G401.6 (cell line): ENCODE data around the gene NHLRC2.
"Not testable (repeated sequence)": the region's sequence is repeated elsewhere in the genome, so short reads cannot be mapped to it uniquely, and the experiment has no call there.

Experiments
- FAIRE-seq: peaks from 2 replicates; lab custom pipeline; 2012; peaks lifted over from hg19 to GRCh38; lab: Jason Lieb, UNC

Gene NHLRC2

GRCh38 chr10:113854013-113854760 lies at the start of gene NHLRC2, which contains the start of gene DCLRE1A:
NHLRC2 (plus strand) TSS chr10:113854661; CDS start chr10:113854873, 212 bp downstream.
DCLRE1A (minus strand) TSS chr10:113854082; CDS start chr10:113853182, 900 bp downstream.
- FAIRE-seq: no peak

- no peak for FAIRE-seq
These were observed 48.0 kb upstream of the NHLRC2 start for GRCh38 chr10:113806503-113806902.

- no peak for FAIRE-seq
These were observed 46.3 kb upstream of the NHLRC2 start for GRCh38 chr10:113808168-113808567.

- FAIRE-seq: not testable (repeated sequence)
These were observed 39.8 kb upstream of the NHLRC2 start for GRCh38 chr10:113814700-113815099.

- FAIRE-seq: no peak
These were observed 34.5 kb upstream of the NHLRC2 start for GRCh38 chr10:113819989-113820388.

GRCh38 chr10:113820507-113820906 lies 34.0 kb upstream of the NHLRC2 start:
- no peak for FAIRE-seq

GRCh38 chr10:113821306-113821705 lies 33.2 kb upstream of the NHLRC2 start:
- not testable (repeated sequence) for FAIRE-seq

- FAIRE-seq: no peak
These were observed 32.3 kb upstream of the NHLRC2 start for GRCh38 chr10:113822174-113822573.

- peak; percentile 3 for FAIRE-seq
These were observed 31.1 kb upstream of the NHLRC2 start for GRCh38 chr10:113823389-113823788.

GRCh38 chr10:113825791-113826190 lies 28.7 kb upstream of the NHLRC2 start:
- no peak for FAIRE-seq

GRCh38 chr10:113828567-113828966 lies 25.9 kb upstream of the NHLRC2 start:
- FAIRE-seq: not testable (repeated sequence)

- no peak for FAIRE-seq
These were observed 12.3 kb upstream of the NHLRC2 start for GRCh38 chr10:113842171-113842570.

- FAIRE-seq: no peak
These were observed 10.4 kb upstream of the NHLRC2 start for GRCh38 chr10:113843972-113844485.

- FAIRE-seq: no peak
These were observed 8.4 kb upstream of the NHLRC2 start for GRCh38 chr10:113846036-113846435.

- no peak for FAIRE-seq
These were observed 5.2 kb upstream of the NHLRC2 start for GRCh38 chr10:113849140-113849803.

- no peak for FAIRE-seq
These were observed 4.5 kb upstream of the NHLRC2 start for GRCh38 chr10:113849946-113850345.

GRCh38 chr10:113853578-113854012 lies 866 bp upstream of the NHLRC2 start:
- FAIRE-seq: no peak

- no peak for FAIRE-seq
These were observed 514 bp downstream of the NHLRC2 start for GRCh38 chr10:113854761-113855588.

- no peak for FAIRE-seq
These were observed 2.1 kb downstream of the NHLRC2 start for GRCh38 chr10:113856563-113856962.

- peak; percentile 76 for FAIRE-seq
These were observed 2.7 kb downstream of the NHLRC2 start for GRCh38 chr10:113857210-113857609.

- FAIRE-seq: no peak
These were observed 4.1 kb downstream of the NHLRC2 start for GRCh38 chr10:113858541-113858940.

GRCh38 chr10:113859261-113859660 lies 4.8 kb downstream of the NHLRC2 start:
- peak; percentile 65 for FAIRE-seq
